Bronchial epithelial cell (primary cell): ENCODE data around the gene STARD8. TPM values are rescaled to one million over a fixed set of nuclear protein-coding genes. Genes with fewer than 3 reads are reported as not detected.
A peak's percentile ranks its signal among the peaks of the same experiment; 100 is the strongest.

Experiments used
- DNase-seq: peaks from one replicate; pipeline ENCODE4 v3.0.0-alpha.2; 2010; ENCODE audit warnings: low read depth
- FAIRE-seq: peaks from 2 replicates; lab custom pipeline; 2011; peaks lifted over from hg19 to GRCh38; lab: Jason Lieb, UNC
- H3K27me3 ChIP-seq: 2 replicates; pipeline ENCODE4 v1.5.1; 2011; ENCODE audit warnings: low read length; ENCODE audit not compliant: control insufficient read depth, insufficient read depth
- H3K36me3 ChIP-seq: 2 replicates; pipeline ENCODE4 v1.5.1; 2011; ENCODE audit warnings: low read length; ENCODE audit not compliant: control insufficient read depth, insufficient read depth
- H3K4me3 ChIP-seq: 2 replicates; pipeline ENCODE4 v1.5.1; 2011; ENCODE audit warnings: mild to moderate bottlenecking, low read depth, low read length, control low read depth
- CTCF ChIP-seq: IDR thresholded peaks from 2 replicates; pipeline ENCODE4 v1.5.1; 2011; ENCODE audit warnings: mild to moderate bottlenecking, moderate library complexity, low read length, control low read depth, inconsistent platforms; ENCODE audit not compliant: insufficient read depth, severe bottlenecking
- total RNA-seq: library from RNA; depleted of rRNA; stranded (reverse); fragments of >200 nt; gene quantifications from 2 replicates; pipeline ENCODE4 v1.2.1, GENCODE V29; 2014

Gene STARD8
- total RNA-seq, 1 donor from 2014 or later, result not detected

GRCh38 chrX:68749426-68749825 lies 102.0 kb downstream of the STARD8 start:
- no peak for DNase-seq
- TF ChIP-seq CTCF, result no peak
- no peak for FAIRE-seq
- Histone ChIP-seq H3K36me3 (no peaks in the 10 kb centered on the region), H3K4me3 (no peak overlapping the region), H3K27me3 (no peaks in the 10 kb centered on the region)

GRCh38 chrX:68750316-68750715 lies 102.8 kb downstream of the STARD8 start:
- TF ChIP-seq CTCF, result no peak
- DNase-seq (no peak), FAIRE-seq (peak; percentile 28)
- no peak overlapping the region for H3K4me3 ChIP-seq
- H3K27me3 ChIP-seq, result no peaks in the 10 kb centered on the region
- no peaks in the 10 kb centered on the region for H3K36me3 ChIP-seq

GRCh38 chrX:68751372-68751771 lies 103.9 kb downstream of the STARD8 start:
- DNase-seq (no peak), FAIRE-seq (no peak)
- Histone ChIP-seq H3K27me3 (no peaks in the 10 kb centered on the region), H3K36me3 (no peaks in the 10 kb centered on the region), H3K4me3 (no peak overlapping the region)
- no peak for TF ChIP-seq CTCF

- no peak overlapping the region for H3K4me3 ChIP-seq
- DNase-seq, result no peak
- no peak for TF ChIP-seq CTCF
- no peak for FAIRE-seq
- H3K36me3 ChIP-seq, result no peaks in the 10 kb centered on the region
- no peaks in the 10 kb centered on the region for H3K27me3 ChIP-seq
Measured at GRCh38 chrX:68753218-68753617, 105.8 kb downstream of the STARD8 start.

- TF ChIP-seq CTCF, result no peak
- H3K36me3 ChIP-seq, result no peaks in the 10 kb centered on the region
- FAIRE-seq (no peak), DNase-seq (no peak)
- no peaks in the 10 kb centered on the region for H3K27me3 ChIP-seq
- no peak overlapping the region for H3K4me3 ChIP-seq
Measured at GRCh38 chrX:68754406-68754805, 106.9 kb downstream of the STARD8 start.

- TF ChIP-seq CTCF, result no peak
- no peak overlapping the region for H3K4me3 ChIP-seq
- no peaks in the 10 kb centered on the region for H3K36me3 ChIP-seq
- H3K27me3 ChIP-seq, result no peaks in the 10 kb centered on the region
- FAIRE-seq (no peak), DNase-seq (no peak)
Measured at GRCh38 chrX:68755616-68756125, 108.2 kb downstream of the STARD8 start.
